Activated CD8-positive, alpha-beta memory T cell treated with anti-CD3 and anti-CD28 coated beads for 24 hours (primary cell): ENCODE results near the gene PDSS2.

Source experiments
- DNase-seq: peaks from one replicate; pipeline ENCODE4 v3.0.0-alpha.2; 2020

PDSS2 gene

DNA sequence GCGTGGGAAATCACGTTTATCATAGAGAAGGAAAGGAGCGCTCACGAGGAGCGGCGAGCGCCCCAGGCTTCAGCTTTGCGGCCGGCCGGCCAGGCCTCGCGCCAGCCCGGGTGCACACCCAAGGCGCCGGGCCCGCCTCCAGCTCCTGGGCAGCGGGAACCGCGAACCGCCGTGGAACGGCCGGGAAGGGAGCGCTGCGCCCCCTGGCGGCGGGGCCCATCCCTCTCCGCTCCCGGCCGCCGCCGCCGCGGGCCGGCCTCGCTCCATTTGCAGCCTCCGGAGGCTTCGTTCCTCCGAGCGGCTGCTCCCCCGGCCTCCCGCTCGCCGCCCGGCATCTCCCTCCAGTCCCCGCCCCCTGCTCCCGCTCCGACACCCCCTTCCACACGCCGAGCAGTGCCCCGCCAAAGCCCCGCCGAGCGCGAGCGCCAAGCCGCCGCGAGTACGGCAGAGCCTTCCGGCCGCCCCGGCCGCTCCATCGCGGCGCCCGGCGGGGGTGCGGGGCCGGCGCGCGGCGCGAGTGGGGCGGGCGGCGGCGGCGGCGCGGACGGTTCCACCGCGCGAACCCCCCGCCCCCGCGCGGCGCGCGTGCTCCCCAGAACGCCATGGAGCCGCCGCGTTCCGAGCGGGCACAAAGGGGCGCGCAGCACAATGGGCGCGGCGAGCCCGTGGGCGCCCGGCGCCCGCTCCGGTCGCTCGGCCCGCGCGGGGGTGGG, 345.0 kb downstream of the PDSS2 start:
- peak; percentile 87 for DNase-seq

DNA sequence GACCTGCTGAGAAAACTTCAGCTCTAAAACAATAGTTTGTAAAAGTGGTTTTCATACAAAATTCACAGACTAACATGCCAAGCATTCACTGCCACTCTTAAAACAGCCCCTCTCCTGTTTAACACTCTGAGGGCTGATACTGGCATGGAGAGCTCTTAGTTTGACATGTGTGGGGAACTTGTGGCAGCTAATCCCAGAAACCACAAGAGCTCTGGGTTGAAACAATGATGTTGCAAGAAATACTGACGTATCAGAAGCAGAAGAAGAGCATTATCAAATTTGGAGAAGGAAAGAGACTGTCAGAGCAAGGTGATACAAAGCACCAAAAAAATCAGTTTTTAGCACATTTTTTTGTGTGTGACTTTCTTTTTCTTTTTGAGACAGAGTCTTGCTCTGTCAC, 349.2 kb downstream of the PDSS2 start:
- DNase-seq, result no peak

DNA sequence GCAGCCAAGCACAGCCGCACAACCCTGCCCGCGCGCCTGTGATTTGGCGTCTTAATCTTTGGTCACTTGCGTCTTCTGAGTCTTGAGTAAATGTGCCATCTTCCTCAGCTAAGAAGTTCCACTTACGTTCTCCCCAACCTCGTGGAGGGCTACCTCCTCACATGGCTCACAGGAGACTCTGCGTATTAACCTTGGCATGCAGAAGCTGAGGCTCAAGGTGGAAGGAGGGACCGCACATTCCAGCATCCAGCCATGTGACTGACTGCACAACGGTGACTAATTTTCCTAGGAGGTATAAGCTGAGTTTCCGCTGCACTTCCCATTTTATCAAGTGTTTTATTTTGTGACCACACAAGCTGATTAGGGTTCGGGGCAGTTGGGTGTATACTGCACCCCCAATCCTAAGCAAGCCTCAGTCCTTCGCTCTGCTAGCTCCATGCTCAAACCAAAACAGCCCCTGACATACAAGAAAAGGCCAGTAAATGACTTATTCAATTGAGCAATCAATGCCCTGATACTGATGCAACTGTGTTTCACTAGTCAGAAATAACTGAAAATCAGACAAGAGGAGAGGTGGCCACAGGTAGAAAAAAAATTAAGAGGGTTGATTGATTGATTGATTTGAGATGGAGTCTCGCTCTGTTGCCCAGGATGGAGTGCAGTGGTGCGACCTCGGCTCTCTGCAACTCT, 351.0 kb downstream of the PDSS2 start:
- DNase-seq, result no peak

DNA sequence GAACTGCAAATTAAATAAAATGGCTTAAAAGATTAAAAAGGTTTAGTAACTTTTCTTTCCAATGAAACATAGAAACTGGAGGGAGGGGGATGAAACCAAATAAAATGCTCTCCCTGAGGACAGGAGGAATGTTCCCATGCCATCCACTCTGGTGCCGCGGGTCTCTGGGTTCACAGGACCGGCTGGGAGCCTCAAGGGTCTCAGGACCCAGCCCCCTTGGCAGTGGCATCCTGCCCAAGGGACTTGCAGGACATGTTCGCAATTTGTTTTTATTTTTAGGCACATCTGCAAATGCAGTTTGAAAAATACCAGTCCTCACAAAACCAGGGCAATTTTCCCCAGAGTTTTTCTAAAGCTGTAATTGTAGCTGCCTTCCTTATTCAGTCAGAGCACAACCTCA, 351.6 kb downstream of the PDSS2 start:
- DNase-seq, result no peak

DNA sequence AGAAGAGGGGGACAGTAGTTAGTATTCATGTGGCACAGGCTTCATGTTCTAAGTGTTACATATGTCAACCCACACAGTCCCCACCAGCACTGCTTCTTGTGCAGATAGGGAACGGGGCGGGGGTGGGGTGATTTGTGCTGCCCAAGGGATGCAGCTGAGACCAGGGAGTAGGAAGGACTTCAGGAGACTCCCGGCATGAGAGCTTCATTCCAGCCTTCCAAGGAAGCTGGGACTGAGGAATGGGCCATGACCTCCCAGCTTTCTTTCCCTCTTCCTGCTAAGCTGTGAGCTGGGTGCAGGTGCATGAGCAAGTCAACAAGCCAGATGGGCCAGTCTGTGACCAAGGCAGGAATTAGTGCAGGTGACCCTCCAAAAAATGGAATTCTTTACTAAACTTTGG, 353.2 kb downstream of the PDSS2 start:
- no peak for DNase-seq

DNA sequence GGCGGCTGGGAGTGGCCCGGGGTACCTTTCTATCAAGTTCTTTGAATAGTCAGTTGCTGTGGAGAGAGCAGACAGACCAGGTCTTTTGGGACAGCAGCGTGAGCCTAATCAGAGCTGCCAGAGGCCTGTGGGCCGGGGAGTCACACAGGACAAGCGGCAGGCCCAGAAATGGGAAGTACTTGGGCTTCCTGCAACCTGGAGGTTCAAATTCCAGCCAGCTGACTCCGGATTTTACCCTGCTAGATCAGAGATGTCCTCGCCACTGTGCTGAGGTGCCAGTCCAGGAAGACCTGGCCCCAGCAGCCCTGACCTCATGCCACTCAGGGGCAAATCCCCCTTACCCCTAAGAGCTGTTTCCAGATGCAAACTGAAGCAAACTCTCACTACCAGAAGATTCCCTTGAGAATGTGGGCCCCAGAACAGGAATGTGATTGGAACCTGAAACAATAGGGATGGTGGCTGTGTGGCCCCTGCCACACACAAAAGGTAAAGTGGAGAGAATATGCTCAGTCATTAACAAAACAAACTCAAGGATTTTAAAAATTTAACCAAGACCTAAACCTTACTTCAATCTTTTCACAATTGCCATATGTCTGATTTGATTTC, 353.8 kb downstream of the PDSS2 start:
- no peak for DNase-seq

DNA sequence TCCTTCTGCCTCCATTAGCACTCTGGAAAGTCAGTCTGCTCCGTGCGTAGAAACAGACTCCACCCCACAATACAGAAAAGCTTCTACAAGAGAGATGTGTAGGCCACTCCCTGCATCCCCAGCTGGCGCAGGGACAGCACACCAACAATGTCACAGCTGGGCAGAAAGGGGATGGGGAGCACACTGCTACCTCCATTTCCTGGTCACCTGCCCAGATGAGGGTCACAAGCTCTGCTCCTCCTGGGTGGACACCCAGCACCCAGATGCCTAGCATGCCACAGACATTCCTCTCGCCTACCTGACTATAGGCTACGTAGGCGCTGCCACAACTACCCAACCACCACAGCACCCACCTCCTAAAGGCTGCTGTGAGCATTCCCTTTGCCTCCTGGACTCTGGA, 356.3 kb downstream of the PDSS2 start:
- DNase-seq, result no peak
